ENCODE data around the gene ARIH2. TPM values are rescaled to one million over a fixed set of nuclear protein-coding genes. Genes with fewer than 3 reads are reported as not detected.

The ARIH2 gene
- total and polyA plus RNA-seq, 2 of the 4 experiments (the other 2 are of a cell fraction), result 62.3 to 93.7 TPM

DNA sequence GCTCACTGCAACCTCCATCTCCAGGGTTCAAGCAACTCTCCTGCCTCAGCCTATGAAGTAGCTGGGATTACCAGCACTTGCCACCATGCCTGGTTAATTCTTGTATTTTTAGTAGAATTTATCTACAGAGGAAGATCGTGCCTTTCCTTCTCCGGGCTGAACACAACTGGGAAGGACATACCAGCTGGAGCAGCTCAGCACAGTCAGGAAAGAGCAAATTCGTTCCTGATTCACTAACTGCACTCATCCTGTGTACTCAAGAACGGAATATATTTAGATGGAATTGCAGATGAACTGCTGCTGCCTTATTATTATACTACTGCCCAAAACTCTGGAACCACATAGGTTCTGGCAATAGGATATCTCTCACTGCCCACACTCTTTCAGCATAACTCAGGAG is 44.3 kb downstream of the ARIH2 start:
- dilution Hi-C loops (cut with HindIII; ENCODE audit: low sequenced_read_pairs, unreplicated experiment), result no loop called here
- Histone ChIP-seq H3K9me3 (ENCODE audit: control insufficient read depth, insufficient read depth, low read length) (no peaks in the 10 kb centered on the region), H2BK5ac (ENCODE audit: low read depth, low read length, poor library complexity, severe bottlenecking) (no peak overlapping the region), H3K4ac (ENCODE audit: low read depth, low read length) (no peak overlapping the region), H3K18ac (ENCODE audit: low read depth, low read length) (no peak overlapping the region), H3K4me2 (ENCODE audit: low read depth, low read length) (no peak overlapping the region), H3K4me3 (ENCODE audit: insufficient read depth, low read depth, low read length) (no peak overlapping the region), H3K23ac (ENCODE audit: low read depth, low read length) (no peak overlapping the region), H3K4me1 (ENCODE audit: control insufficient read depth, insufficient read depth, low read length) (peaks cover 5% of the 10 kb centered on the region), H3K9me1 (ENCODE audit: insufficient read depth, low read length) (peaks cover 4% of the 10 kb centered on the region), H3K27me3 (ENCODE audit: control insufficient read depth, insufficient read depth, low read length) (no peaks in the 10 kb centered on the region), H2BK120ac (ENCODE audit: low read depth, low read length) (no peak overlapping the region), H3K79me1 (ENCODE audit: low read depth in 1 of 2, low read length in 2 of 2) (peaks cover 17 to 42% of the 10 kb centered on the region in 2 experiments), H3K14ac (replicated peaks; ENCODE audit: low read depth, low read length) (no peak overlapping the region), H2AK9ac (replicated peaks; ENCODE audit: low read depth, low read length, poor library complexity) (no peak overlapping the region), H4K91ac (ENCODE audit: insufficient read depth, low read depth, low read length) (no peak overlapping the region), H2AK5ac (ENCODE audit: low read depth, low read length) (no peak overlapping the region), H3K36me3 (ENCODE audit: control insufficient read depth, insufficient read depth, low read length) (peaks cover 25% of the 10 kb centered on the region), H2BK15ac (ENCODE audit: low read depth, low read length) (no peak overlapping the region), H2AFZ (replicated peaks; ENCODE audit: low read length, poor library complexity) (no peak overlapping the region), H2BK20ac (ENCODE audit: low read depth, low read length) (no peak overlapping the region), H3K9ac (ENCODE audit: low read depth, low read length) (no peak overlapping the region), H4K20me1 (ENCODE audit: insufficient read depth, low read length) (peaks cover 3% of the 10 kb centered on the region), H4K5ac (ENCODE audit: low read depth, low read length) (no peak overlapping the region), H4K8ac (ENCODE audit: low read depth in 2 of 2, low read length in 2 of 2) (no peak overlapping the region), H3K27ac (ENCODE audit: insufficient read depth, low read length) (no peak overlapping the region), H3K56ac (ENCODE audit: extremely low read depth, insufficient read depth, low read length) (no peak overlapping the region)
- no peak for DNase-seq
- no peak for TF ChIP-seq MAZ (IDR thresholded peaks at IDR 0.05; ENCODE audit: borderline replicate concordance, low read depth, low read length)
- no peak for TF ChIP-seq RCOR1 (IDR thresholded peaks at IDR 0.05; ENCODE audit: insufficient replicate concordance, low read length)
- no peak for TF ChIP-seq NFE2L2 (IDR thresholded peaks at IDR 0.05; ENCODE audit: low read depth, low read length)
- no peak for TF ChIP-seq BHLHE40 (IDR thresholded peaks at IDR 0.05; ENCODE audit: low read depth, low read length)
- no peak for TF ChIP-seq MXI1 (IDR thresholded peaks at IDR 0.05; ENCODE audit: borderline replicate concordance, low read depth, low read length)
- TF ChIP-seq RFX5 (IDR thresholded peaks at IDR 0.05; ENCODE audit: low read depth, low read length), result no peak
- TF ChIP-seq, protein P1, sequence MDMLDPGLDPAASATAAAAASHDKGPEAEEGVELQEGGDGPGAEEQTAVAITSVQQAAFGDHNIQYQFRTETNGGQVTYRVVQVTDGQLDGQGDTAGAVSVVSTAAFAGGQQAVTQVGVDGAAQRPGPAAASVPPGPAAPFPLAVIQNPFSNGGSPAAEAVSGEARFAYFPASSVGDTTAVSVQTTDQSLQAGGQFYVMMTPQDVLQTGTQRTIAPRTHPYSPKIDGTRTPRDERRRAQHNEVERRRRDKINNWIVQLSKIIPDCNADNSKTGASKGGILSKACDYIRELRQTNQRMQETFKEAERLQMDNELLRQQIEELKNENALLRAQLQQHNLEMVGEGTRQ (IDR thresholded peaks at IDR 0.05; ENCODE audit: low read depth, low read length), result no peak
- TF ChIP-seq, protein P2, sequence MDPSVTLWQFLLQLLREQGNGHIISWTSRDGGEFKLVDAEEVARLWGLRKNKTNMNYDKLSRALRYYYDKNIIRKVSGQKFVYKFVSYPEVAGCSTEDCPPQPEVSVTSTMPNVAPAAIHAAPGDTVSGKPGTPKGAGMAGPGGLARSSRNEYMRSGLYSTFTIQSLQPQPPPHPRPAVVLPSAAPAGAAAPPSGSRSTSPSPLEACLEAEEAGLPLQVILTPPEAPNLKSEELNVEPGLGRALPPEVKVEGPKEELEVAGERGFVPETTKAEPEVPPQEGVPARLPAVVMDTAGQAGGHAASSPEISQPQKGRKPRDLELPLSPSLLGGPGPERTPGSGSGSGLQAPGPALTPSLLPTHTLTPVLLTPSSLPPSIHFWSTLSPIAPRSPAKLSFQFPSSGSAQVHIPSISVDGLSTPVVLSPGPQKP (IDR thresholded peaks at IDR 0.05; ENCODE audit: borderline replicate concordance, low read depth, low read length), result no peak
- TF ChIP-seq RAD21 (IDR thresholded peaks at IDR 0.05; ENCODE audit: low read length), result no peak
- no peak for TF ChIP-seq CEBPB (IDR thresholded peaks at IDR 0.05; ENCODE audit: low read depth, low read length)
- TF ChIP-seq, protein P3, sequence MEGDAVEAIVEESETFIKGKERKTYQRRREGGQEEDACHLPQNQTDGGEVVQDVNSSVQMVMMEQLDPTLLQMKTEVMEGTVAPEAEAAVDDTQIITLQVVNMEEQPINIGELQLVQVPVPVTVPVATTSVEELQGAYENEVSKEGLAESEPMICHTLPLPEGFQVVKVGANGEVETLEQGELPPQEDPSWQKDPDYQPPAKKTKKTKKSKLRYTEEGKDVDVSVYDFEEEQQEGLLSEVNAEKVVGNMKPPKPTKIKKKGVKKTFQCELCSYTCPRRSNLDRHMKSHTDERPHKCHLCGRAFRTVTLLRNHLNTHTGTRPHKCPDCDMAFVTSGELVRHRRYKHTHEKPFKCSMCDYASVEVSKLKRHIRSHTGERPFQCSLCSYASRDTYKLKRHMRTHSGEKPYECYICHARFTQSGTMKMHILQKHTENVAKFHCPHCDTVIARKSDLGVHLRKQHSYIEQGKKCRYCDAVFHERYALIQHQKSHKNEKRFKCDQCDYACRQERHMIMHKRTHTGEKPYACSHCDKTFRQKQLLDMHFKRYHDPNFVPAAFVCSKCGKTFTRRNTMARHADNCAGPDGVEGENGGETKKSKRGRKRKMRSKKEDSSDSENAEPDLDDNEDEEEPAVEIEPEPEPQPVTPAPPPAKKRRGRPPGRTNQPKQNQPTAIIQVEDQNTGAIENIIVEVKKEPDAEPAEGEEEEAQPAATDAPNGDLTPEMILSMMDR (conservative IDR thresholded peaks at IDR 0.05; ENCODE audit: low read depth, low read length), result no peak
- TF ChIP-seq MAFK (IDR thresholded peaks at IDR 0.05; ENCODE audit: low read depth, low read length), result no peak
- no peak for TF ChIP-seq SMC3 (IDR thresholded peaks at IDR 0.05; ENCODE audit: low read depth, low read length)
- no peak for TF ChIP-seq CHD1 (IDR thresholded peaks at IDR 0.05; ENCODE audit: low read depth, low read length)
- TF ChIP-seq POLR2A (IDR thresholded peaks at IDR 0.05; ENCODE audit: low read depth, low read length), result no peak
- no peak for TF ChIP-seq FOS (IDR thresholded peaks at IDR 0.05; ENCODE audit: low read depth, low read length)
- no peak for ATAC-seq (ENCODE audit: low read depth)
- CTCF ChIA-PET, result no interaction called here
- intact Hi-C loops (cut with micrococcal nuclease), result no loop called here
- in situ Hi-C loops (cut with MboI; ENCODE audit: low sequenced_read_pairs), result no loop called here
- WGBS, 2 experiments (ENCODE audit: extremely low coverage in 2 of 2, insufficient read length in 1 of 2), result 80% methylated on average over 2 of the region's 4 CpGs; no CpG with 5 or more reads in 1 of the 2 experiments
- POLR2A ChIA-PET (ENCODE audit: unreplicated experiment), result no interaction called here
- BruUV-seq (replicated peaks), result no TSS peak

Data from IMR-90 (cell line).